A375 (cell line): Measurements from ENCODE around the gene MED4. TPM values are rescaled to one million over a fixed set of nuclear protein-coding genes. Genes with fewer than 3 reads are reported as not detected.

ENCODE experiments used
- small RNA-seq: library from RNA; depleted of rRNA; stranded (forward); fragments of <200 nt; gene quantifications from one replicate; pipeline ENCODE3, GENCODE V24; 2014
- total RNA-seq: library from RNA; depleted of rRNA; stranded (reverse); fragments of >200 nt; shearing (Covaris generic); gene quantifications from 2 replicates; pipeline ENCODE4 v1.2.3, GENCODE V29; 2014; rRNA removed

Gene MED4, protein sequence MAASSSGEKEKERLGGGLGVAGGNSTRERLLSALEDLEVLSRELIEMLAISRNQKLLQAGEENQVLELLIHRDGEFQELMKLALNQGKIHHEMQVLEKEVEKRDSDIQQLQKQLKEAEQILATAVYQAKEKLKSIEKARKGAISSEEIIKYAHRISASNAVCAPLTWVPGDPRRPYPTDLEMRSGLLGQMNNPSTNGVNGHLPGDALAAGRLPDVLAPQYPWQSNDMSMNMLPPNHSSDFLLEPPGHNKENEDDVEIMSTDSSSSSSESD
- 26.3 and 36.7 TPM in 2 replicates for total RNA-seq

DNA sequence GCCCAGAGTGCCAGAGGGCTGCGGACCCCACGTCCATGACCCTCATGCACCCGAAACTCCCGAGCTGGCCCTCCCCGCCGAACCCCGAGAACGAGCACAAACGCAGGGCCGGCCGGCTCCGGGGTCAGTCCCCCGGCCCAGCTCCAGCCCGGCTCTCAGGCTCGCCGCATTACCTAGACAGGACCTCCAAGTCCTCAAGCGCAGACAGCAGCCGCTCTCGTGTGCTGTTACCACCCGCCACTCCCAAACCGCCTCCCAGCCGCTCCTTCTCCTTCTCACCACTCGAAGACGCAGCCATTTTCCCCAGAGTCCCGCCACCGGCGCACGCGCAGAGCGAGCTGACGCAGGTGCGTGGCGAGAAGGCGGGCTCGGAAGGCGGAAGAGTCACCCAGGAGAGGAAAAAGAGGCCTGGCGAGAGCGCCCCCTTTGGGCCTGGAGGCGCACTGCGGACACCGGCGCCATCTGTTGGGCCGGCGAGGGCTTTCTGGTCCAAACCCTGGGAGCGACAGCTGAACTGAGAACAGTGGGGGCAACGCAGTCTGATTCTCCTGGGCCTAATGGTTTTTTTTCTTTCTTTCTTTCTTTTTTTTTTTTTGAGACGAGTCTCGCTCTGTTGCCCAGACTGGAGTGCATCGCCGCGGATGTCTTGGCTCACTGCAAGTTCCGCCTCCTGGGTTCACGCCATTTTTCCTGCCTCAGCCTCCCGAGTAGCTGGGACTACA lies at the start of gene MED4:
TSS of gene MED4 (minus strand) at position 324 of the 722 bp plus-strand sequence. CDS start at position 298, 26 bp downstream.

DNA sequence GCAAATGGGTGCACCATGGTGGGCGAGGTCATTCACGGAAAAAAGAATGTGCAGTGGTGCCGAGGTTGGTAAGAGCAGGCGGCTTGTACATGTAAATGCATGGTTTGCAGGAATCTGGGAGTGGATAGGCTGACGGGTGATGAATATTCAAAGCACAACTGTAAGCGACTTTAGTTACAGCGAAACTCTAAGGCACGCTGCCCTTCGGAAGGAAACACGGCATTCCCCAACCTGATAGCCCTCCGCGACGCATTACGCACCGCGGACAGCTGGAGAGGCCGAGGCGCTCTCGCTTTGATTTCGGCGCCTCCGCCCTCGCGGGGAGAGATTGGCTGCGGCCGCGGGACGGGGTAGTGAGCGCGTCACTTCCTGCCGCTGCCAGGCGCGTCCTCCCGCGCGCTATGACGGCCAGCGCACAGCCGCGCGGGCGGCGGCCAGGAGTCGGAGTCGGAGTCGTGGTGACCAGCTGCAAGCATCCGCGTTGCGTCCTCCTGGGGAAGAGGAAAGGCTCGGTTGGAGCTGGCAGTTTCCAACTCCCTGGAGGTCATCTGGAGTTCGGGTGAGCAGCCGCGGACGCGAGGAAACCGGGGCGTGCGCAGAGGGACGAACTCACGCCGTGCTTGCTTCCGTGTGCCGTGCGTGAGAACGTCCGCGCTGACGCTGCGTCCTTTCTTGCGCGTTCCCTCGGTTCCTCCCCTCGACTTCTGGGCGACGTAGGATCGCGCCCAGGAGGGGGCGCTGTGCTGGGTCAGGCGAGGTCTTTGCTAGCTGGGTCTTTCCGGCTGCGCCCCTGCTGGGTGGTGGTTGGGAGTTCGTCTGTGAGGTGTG lies 57.3 kb downstream of the MED4 start, which contains the start of gene NUDT15:
TSS of gene NUDT15 (plus strand) at position 381 of the 828 bp plus-strand sequence. CDS start at position 402, 21 bp downstream.

Small RNAs within 50 kb of the gene (small RNA-seq; reads per million reads assigned to genes)
- gene POLR2KP2 = not detected

Other genes with a start within 250 kb of the MED4 start
- 28.3 and 30.9 TPM in 2 replicates for gene SUCLA2, start 93.8 kb downstream of the MED4 start, total RNA-seq
- gene NUDT15, start 57.4 kb downstream of the MED4 start, total RNA-seq = 20.3 and 22.8 TPM in 2 replicates
- gene ITM2B, start 138.1 kb upstream of the MED4 start, total RNA-seq = 60.3 and 78.7 TPM in 2 replicates
- gene RB1, start 208.6 kb upstream of the MED4 start, total RNA-seq = 17.5 and 20.4 TPM in 2 replicates